GM21390 (cell line): ENCODE results near the gene MAEA.

ENCODE experiments used
- ATAC-seq: cut with Tn5 transposase; IDR thresholded peaks from one replicate; pipeline ENCODE4 v1.9.1; 2021; ENCODE audit not compliant: unreplicated experiment

MAEA gene

DNA sequence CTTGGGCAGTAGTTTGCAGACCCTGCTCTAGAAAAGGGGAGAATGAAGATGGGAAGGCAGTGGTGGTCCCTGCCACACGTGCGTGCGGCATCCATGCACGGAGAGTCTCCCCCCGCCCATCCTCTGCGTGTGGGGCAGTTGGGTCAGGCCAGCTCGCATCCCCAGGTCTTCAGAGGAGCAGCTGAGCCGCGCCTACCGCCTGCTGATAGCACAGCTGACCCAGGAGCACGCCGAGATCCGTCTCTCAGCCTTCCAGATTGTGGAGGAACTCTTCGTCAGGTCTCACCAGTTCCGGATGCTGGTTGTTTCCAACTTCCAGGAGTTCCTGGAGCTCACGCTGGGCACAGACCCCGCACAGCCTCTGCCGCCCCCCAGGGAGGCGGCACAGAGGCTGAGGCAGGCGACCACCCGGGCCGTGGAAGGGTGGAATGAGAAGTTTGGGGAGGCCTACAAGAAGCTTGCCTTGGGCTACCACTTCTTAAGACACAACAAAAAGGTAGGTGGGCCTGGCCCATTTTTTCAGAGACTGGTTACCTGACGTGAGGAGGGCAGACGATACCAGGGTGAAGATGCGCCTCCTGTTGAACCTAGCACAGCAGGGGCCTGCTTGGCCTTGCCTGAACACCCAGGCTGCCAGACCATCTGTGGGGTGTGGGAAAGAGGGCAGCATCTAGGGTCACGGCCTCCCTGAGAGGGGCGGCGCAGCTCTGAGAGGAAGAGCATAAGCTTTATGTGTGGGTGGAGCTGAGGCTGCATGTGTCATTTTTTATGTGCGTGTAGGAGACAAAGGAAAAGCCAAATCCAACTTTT is 59.9 kb downstream of the MAEA start:
- ATAC-seq, result no peak

DNA sequence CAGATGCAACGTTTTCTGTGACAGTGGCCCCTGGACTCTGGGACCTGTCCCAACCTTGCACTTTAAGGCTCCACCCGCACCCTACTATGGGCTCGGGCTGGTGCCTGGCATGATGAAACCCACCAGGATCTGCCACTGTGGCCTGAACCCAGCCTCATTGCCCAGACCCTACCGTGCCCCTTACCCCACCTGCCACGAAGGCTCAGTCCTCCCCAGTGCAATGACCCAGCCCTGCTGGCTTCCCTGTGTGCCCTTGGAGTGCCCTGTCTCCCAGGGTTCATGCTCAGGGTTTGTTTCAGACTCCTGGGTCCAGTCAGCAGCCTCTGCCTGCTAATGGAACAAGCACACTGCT is 60.5 kb downstream of the MAEA start:
- ATAC-seq, result no peak

DNA sequence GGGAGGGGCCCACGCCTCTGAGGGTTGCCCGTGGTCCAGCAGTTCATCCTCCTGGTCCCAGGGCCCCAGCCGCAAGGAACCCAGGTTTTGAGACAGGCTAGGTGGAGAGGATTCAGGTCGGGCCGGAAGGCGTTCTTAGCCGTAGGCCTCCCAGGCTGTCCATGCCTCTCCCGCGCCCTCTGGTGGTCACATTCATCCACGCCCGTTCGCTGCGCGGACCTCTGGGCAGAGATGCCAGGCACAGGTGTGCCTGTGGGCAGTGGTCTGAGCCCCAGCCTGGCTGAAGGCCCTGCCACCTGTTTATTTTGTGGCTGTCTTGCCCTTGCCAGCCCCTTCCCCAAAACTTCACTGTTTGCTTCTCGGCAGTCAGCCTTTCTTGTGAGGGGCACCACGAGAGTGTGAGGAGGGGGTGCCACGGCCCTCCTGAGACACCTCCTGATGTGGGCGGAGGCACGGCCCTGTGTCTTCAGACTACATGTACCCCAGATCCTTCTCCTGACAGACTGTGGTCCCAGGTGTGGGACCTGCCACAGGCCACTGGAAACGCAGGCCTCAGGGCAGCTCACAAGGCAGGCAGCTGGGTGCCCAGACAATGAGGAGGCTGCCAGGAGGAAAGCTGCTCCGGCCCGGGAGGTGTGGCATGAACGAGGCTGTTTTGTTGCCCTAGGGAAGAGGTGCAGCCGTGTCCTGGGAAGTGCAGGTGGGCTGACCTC is 62.3 kb downstream of the MAEA start:
- no peak for ATAC-seq

DNA sequence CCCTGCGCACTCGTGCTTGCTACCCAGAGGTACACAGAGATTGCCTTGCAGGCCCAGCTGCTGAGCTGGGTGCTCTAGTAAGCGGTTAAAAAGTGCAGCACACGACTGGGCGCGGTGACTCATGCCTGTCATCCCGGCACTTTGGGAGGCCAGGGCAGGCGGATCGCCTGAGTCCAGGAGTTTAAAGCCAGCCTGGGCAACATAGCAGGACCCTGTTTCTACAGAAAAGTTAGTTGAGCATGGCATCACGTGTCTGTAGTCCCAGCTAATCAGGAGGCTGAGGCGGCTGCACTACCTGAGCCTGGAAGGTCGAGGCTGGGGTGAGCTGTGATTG is 62.8 kb downstream of the MAEA start:
- ATAC-seq, result no peak

DNA sequence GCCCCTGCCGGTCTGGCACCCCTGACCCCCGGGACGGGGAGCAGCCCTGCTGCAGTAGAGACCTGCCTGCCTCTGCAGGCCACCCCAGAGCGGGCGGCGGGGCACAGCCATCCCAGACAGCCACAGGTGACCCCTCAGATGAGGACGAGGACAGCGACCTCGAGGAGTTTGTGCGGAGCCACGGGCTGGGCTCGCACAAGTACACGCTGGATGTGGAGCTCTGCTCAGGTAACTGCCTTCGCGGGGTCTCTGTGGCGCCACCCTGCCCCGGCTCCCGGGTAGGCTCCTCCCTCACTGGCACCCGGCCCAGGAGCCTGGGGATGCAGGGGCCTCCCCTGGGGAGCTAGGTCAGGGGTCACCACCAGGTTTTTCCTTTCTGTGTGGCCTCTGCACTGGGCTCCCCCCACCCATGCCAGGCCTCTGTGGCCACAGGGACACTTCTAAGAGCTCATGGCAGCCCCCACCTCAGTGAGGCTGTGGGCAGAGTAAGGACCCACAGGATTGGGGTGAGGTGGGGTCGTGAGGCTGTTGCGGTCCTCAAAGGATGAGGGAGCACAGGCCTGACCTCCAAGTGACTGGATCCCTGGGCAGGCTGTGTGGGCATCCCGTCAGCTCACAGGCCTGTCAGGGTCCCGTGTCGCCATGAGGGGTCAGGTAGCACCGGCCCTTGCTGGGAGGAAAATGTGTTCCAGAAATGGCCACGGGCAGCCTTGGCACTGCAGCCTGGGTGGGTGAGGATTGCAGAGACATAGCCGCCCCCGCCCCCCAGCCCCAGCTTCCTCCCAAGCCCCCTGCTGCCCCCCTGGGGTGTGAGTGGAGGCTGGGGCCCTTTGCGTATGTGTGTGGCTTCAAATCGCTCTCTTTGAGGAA is 63.7 kb downstream of the MAEA start:
- no peak for ATAC-seq

DNA sequence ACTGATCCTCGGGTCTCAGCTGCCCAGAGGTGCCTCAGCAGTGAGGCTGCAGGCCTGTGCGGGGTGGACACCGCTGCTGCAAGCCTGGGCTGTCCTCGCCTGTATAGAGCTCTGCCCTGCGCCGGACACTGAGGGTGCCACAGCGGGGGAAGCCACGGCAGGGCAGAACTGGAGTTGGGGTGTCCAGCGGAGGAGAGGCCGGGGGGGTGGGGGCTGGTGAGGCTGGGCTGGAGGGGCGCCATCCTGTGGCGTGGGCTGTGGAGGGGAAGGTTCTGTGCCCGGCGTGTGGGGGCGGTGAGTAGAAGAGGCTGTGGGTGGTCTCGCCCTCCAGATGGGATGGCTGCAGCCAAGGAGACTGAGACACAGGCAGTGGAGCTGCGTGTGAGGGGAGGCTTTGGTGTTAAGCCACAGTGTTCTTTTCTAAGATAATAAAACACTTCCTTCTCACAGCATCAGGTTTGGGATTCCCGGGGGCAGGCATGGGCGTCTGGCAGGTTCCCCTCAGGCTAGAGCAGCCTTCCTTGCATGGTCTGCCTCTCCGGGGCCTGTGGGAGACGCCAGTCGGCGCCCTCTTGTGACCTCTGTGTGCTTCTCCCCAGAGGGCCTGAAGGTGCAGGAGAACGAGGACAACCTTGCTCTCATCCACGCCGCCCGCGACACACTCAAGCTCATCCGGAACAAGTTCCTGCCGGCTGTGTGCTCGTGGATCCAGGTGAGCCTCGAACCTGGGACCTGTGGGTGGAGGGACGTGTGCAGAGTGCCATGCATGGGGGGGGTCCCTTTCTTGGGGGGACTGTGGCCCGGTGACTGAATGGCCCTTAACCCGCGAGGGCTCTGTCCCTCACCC is 64.7 kb downstream of the MAEA start:
- no peak for ATAC-seq

DNA sequence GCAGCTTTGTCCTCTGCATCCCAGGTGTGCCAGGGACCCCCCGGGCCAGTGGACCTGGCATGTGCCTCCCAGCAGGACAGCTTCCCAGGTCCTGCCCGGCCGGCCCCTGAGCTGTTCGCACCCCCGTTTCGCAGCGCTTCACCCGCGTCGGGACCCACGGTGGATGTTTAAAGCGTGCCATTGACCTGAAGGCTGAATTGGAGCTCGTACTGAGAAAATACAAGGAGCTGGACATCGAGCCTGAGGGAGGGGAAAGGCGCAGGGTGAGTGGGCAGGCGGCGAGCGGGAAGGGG is 65.2 kb downstream of the MAEA start:
- no peak for ATAC-seq

DNA sequence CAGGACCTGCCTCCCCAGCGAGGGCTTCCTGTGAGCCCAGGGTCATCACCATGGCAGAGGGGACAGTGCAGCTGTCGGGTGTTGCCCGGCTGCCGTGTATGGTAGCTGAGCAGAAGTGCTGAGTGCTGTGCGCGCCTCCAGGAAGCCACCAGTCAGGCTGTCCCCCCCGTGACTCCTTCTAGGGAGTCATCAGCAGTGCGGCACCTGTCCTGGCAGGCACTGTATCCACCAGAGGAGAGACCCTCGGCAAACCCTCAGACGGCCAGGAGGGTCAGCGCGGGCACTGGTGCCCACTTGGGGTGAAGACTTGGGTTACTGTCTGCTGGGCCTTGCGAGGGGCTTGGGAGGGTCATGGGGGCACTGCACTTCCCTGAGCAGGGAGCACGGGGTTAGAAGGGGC is 65.7 kb downstream of the MAEA start:
- ATAC-seq, result no peak

DNA sequence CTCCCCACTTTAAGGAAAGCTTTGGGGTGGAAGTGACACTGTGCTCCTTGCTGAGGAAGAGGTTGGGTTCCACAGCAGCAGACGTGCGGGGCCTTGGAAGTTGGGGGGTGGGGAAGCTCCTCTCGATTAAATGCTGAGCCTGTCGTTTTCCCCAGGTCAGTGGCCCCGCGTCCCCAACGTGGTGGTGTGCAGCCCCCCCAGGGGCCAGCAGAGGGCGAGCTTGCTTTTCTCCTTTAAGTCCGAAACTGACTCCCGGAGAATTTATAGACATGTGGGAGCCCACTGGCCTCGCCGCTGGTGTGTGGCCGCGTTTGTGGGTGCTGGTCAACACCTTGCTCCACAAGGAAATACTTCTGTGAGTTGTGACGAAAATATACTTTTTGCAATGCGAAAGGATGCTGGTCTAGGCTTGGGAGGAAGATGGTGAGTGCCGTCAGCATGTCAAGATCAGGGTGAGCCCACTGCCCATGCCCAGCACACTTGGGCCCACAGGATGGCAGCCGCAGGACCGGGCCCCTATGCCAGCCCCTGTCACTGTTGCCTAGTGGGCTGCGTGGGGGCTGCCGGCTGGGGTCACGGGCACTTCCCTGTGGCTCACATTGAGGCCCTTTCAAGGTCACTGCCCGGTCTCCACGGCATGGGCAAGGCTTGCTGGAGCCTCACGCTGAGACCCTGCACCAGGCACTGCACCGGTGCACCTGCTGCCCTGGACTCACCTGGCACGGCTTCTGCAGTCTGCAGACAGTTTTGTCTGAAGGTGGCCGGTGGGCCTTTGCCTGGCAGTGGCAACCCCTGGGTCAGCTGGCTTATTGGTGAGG is 66.7 kb downstream of the MAEA start:
- no peak for ATAC-seq

DNA sequence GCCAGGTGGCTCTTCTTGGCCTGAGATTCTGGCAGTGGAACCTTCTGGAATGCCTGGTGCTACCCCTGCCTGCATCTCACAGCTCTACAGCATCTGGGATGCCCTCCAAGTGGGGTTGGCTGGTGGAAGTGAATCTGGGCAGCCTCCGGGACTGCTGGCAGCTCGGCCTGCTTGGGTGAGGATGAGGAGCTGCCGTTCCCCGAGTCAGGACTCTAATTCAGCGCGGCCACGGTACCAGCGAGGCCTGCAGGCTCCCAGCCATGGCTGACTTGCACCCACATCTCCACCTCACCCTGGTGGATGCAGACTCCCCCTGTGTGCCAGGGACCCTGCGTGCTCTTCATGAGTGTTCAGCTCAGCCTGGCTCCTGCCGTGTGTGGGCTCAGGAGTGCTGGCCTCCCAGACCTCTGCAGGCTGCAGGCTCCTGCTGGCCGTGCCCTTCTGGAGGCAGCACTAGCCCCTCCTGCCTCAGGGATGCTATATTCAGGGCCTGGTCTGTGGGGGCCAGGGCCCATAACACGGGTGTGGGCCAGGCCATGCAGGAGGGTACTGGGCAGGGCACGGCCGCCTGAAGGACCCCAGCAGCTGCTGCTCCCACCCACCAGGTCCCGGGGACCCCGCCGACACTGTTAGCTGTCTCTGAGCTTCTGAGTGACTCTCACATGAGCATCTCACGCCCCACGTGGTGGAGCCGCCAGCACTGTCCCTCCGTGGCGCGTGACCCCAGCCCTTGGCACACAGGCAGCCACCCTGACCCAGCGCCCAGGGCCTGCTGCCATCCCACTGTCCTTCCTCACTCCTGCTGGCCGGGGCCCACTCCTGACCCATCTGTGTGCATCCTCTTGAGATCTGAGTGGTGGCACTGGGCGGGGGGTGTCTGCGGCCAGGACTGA is 67.9 kb downstream of the MAEA start:
- ATAC-seq, result no peak

DNA sequence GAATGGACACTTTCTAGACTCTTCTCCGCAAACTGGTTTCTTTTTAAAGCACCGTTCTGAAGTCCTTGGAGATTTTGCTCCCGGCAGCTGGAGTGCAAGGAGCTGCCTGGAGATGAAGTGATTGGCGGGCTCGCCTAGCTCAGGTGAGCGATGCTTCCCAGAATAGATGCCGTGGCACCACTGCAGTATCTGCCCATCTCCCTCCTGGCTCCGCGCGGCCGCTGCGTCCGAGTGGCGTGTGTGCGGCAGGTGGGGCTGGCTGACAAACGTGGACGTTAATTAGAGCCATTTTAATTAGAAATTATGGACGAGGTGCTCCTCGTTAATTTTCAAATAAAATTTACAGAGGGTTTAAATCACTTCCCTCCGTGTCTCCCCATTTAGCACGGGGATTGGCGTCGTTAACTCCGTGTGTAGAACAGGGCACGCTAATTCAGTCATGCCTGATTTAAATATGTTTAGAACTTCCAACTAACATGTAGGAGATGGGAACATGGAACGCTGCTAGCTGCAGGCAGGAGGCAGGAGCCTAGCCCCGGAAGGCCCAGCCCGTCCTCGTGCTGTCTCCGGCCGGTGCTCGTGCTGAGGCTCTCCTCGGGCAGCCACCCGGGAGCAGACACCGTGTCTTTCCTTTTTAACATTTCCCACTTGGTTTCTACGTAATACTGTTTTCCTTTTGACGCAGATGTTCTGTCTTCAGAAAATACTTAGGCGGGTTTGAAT is 68.9 kb downstream of the MAEA start:
- ATAC-seq, result no peak

DNA sequence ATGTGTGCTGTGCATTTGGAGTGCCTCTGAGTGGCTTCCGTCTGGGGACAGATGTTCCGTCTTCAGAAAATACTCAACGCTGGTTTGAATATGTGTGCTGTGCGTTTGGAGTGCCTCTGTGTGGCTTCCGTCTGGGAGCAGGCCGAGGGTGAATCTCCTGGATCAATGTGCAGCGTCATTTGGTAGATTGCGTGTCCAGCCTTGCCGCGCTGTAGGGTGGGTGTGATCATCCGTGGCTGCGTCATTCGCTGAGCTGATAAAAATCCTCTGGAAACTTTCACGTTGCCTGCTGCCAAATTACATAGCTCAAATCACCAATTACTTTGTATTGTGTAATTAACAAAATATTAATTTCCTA is 69.4 kb downstream of the MAEA start:
- no peak for ATAC-seq

DNA sequence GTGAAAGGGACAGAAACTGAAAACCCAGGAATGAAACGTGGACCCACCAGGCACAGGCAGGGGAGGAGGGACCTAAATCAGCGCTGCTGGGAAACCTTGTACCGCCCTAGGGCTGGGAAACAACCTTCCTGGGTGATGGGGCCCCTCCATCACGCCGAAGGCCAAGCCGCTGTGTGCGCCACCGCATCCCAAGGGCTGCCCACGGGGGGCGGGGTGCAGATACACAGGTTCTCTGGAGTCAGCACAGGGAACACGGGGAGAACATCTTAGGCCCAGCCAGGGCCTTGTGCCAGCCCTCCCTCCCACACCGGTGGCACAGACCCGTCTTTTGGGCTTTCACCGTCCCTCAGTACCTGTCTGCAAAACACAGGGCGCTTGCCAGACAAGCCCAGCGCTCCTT is 70.3 kb downstream of the MAEA start:
- ATAC-seq, result no peak

DNA sequence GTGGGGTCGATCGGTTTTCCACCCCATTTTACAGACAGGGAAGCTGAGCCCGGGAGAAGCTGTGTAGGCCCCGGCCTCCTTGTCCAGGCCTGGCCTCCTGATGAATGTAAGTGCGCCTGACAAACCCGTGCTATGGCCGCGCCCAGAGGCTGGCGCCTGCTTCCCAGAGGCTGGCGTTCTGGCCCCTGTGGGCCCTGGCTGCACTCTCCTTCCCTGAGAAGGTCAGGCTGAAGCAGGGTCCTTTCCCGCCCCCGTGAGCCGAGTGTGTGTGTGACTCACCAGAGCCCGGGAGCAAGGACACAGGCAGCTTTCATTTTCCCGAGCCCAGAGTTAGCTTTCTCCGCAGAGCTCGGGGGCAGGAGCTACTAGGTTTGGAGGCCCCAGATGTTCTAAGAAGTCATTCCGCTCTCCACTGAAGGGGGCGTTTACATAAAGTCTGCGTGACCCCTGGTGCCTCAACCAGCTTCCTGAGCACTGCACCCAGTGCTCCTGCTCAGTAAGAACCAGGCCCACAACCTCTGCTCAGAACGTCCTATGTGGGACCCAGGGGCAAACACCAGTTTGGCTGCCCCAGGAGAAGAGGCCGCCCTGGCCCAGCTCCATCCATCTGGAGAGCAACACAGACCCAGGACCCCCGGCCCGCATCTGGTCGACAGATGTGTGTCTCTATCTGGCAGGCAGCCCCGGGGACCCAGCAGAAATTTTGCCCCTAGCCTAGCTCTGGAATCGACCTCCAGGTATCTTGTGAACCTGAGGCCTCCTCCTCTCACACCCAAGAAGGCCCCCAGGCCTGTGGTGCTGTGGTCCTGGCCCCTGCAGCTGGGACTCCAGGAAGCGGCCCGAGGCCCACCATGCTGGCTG is 71.0 kb downstream of the MAEA start:
- ATAC-seq, result no peak

DNA sequence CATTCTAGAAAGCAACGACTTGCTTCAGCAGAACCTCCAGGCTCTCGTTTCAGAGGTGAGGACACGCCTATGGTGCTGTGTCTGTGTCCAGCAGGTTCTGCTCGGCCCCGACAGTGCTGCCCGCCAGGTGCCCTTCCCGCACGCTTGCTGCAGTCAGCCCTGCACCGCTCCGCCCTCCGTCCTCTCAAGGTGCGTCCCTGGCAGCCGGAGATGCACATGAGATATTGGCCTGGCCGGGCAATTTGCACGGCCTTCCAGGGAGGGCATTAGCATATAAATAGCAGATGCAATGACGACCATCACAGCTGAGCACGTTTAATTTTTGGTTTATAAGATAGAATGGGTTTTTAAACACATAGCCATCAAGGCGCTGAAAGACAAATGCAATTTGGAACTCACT is 71.7 kb downstream of the MAEA start:
- no peak for ATAC-seq

DNA sequence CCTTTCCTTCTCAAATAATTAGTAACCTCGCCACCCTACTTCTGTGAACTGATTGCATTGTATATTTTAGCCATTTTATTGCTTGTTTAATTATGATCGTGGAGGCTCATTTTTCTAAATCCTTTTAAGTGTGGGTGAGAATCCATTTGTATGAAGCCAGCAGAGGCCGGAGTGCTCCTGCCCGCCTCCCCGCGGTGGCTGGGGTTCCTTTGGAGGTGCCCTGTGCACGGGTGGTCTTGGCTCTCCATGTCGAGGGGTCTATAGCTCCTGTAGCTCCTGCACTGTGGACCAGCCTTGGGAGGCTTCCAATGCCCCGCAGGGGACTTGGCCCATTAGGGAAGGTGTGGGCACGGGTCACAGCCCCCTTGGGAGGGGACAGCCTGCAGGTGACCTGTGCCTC is 72.4 kb downstream of the MAEA start:
- no peak for ATAC-seq

DNA sequence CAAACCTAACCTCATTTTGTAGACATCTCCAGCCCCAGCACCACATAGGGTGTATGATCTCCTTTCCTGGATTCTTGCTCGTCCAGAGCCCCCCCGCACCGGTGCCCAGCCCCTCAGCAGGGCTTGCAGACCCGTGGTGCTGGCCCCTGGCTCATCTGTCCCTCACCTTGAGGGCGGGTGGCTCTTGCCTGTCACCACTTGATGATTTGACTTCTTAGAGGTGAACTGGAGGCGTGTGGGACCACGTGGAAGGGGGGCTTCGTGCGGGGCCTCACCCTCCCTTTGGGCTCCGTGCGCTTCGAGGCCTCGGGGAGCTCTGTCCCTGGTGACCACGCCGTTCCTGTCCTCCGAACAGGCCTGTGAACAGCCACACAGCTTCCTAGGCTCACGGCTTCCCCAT is 72.8 kb downstream of the MAEA start:
- ATAC-seq, result no peak

DNA sequence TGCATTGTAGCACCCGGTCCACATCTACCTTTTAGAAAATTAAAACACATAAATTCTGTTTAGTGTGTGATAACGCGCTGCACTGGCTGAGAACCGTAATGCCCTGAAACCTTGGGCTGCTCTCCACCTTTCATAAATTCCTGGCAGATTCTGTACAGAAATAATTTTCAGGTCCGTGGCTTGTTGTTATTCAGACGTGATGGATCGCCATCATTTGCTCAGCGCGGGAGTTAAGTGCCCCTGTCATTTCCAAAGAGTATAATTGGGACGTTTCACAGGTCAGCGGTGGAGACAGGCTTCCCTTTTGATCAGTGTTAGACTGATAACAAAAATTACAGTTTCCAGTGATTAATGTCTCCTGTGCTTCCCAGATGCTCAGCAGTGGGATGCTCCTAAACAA is 73.8 kb downstream of the MAEA start:
- no peak for ATAC-seq
